Astrocyte of the cerebellum (primary cell): ENCODE results near the gene TRAFD1.

Experiments used
- DNase-seq: peaks from one replicate; pipeline ENCODE4 v3.0.0-alpha.2; 2011; ENCODE audit warnings: low read depth
- H3K4me3 ChIP-seq: 2 replicates; pipeline ENCODE4 v1.5.1; 2011; ENCODE audit warnings: mild to moderate bottlenecking, low read depth, low read length, moderate library complexity
- CTCF ChIP-seq: IDR thresholded peaks from 2 replicates; pipeline ENCODE4 v1.5.1; 2012; ENCODE audit warnings: low read length, low read depth, moderate library complexity, mild to moderate bottlenecking; ENCODE audit errors: missing control alignments
- in situ Hi-C: cut with HindIII; loops from 2 replicates; pipeline ENCODE4 v1.10.0; 2017; ENCODE audit warnings: low sequenced_read_pairs

TRAFD1 gene

GRCh38 chr12:112130441-112130998, 5.2 kb downstream of the TRAFD1 start:
- DNase-seq, result no peak
- H3K4me3 ChIP-seq, result no peak overlapping the region
- in situ Hi-C loops, result no loop called here
- no peak for TF ChIP-seq CTCF

- no peak for TF ChIP-seq CTCF
- no peak overlapping the region for H3K4me3 ChIP-seq
- DNase-seq, result no peak
- in situ Hi-C loops, result no loop called here
Measured at GRCh38 chr12:112131686-112132085, 6.3 kb downstream of the TRAFD1 start.

GRCh38 chr12:112133418-112133817, 8.1 kb downstream of the TRAFD1 start:
- DNase-seq, result no peak
- no peak overlapping the region for H3K4me3 ChIP-seq
- TF ChIP-seq CTCF, result no peak
- in situ Hi-C loops, result no loop called here

GRCh38 chr12:112134731-112135130, 9.4 kb downstream of the TRAFD1 start:
- TF ChIP-seq CTCF, result no peak
- H3K4me3 ChIP-seq, result no peak overlapping the region
- in situ Hi-C loops, result no loop called here
- DNase-seq, result no peak

- DNase-seq, result no peak
- H3K4me3 ChIP-seq, result no peak overlapping the region
- no peak for TF ChIP-seq CTCF
- in situ Hi-C loops, result no loop called here
Measured at GRCh38 chr12:112140728-112141127, 15.4 kb downstream of the TRAFD1 start.

- no peak for DNase-seq
- TF ChIP-seq CTCF, result no peak
- in situ Hi-C loops, result no loop called here
- no peak overlapping the region for H3K4me3 ChIP-seq
Measured at GRCh38 chr12:112146123-112146522, 20.8 kb downstream of the TRAFD1 start.
